A549 (cell line): ENCODE data around the gene DCAKD.

ENCODE experiments used
- BCL3 ChIP-seq: fragments of >200 bp; sonication (Bioruptor Twin); formaldehyde crosslinking; IDR thresholded peaks from 3 replicates; pipeline ENCODE4 v1.6.1; 2016
- CTCF ChIP-seq: fragments of >200 bp; sonication (Bioruptor Twin); formaldehyde crosslinking; IDR thresholded peaks from 3 replicates; pipeline ENCODE4 v1.5.1; 2016
- EP300 ChIP-seq, 2 experiments: fragments of >200 bp; sonication (Bioruptor Twin); formaldehyde crosslinking; IDR thresholded peaks; 2 replicates in 1 of 2; 3 replicates in 1 of 2; pipeline ENCODE4 v1.6.1; 2016 to 2017
- HDAC2 ChIP-seq: fragments of 200-600 bp; sonication (generic); IDR thresholded peaks from 2 replicates; pipeline ENCODE4 v1.6.1; 2016
- JUNB ChIP-seq: fragments of >200 bp; sonication (Bioruptor Twin); formaldehyde crosslinking; IDR thresholded peaks from 2 replicates; pipeline ENCODE4 v1.6.1; 2016
- MYC ChIP-seq: IDR thresholded peaks from 2 replicates; pipeline ENCODE4 v1.6.1; 2012; ENCODE audit warnings: mild to moderate bottlenecking, inconsistent platforms, low read length, improper control_type of control experiment, borderline replicate concordance
- PHF8 ChIP-seq: fragments of 200-600 bp; sonication (generic); IDR thresholded peaks from 2 replicates; pipeline ENCODE4 v1.6.1; 2016; ENCODE audit warnings: low read depth, mild to moderate bottlenecking, antibody characterized with exemption, moderate library complexity, borderline replicate concordance
- RAD21 ChIP-seq, 2 experiments: fragments of >200 bp in 1 of 2; sonication (Bioruptor Twin) in 1 of 2; formaldehyde crosslinking in 1 of 2; IDR thresholded peaks in 1 of 2; conservative IDR thresholded peaks in 1 of 2; 2 replicates in 1 of 2; 3 replicates in 1 of 2; pipeline ENCODE4 v1.6.1; 2012 to 2018; ENCODE audit warnings: inconsistent platforms in 1 of 2
- SREBF2 ChIP-seq: fragments of 450-650 bp; IDR thresholded peaks from 2 replicates; pipeline ENCODE4 v1.6.1; 2014; ENCODE audit warnings: mild to moderate bottlenecking, moderate library complexity
- ZFP36 ChIP-seq: fragments of 450-650 bp; IDR thresholded peaks from 2 replicates; pipeline ENCODE4 v1.6.1; 2014; ENCODE audit warnings: borderline replicate concordance; ENCODE audit not compliant: partially characterized antibody

- TF ChIP-seq CTCF (no peak), EP300 (IDR thresholded peaks at IDR 0.05) (no peak), BCL3 (no peak), PHF8 (no peak), JUNB (no peak), HDAC2 (no peak), RAD21 (conservative IDR thresholded peaks at IDR 0.05 in 1 of 2, IDR thresholded peaks at IDR 0.05 in 1 of 2) (no peak), MYC (no peak), SREBF2 (no peak), ZFP36 (no peak)
Measured at GRCh38 chr17:45090711-45091110, 39.3 kb upstream of the DCAKD start.
